ENCODE measurements around the gene WNK1.
"Not testable (repeated sequence)": the region's sequence is repeated elsewhere in the genome, so short reads cannot be mapped to it uniquely, and the experiment has no call there.

Gene WNK1

DNA sequence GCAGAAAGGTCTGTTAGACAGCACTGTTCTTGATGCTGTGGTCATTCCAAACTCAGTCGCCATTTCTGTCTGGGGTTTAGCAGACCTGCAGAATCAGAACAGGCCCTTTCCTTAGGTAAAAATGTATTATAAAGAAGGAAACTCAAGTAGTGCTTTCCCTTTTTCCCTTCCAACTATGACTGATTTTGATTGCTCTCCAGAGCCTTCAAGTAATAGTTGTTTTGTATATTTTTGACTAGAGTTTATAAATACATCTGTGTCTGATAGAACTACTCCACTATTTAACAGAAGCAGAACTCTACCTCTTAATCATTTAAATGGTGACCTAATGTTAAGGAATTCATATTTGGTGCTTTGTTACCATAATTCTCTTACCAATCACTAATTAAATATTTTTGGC is 74.0 kb downstream of the WNK1 start:
- peaks cover 34% of the 10 kb centered on the region for H3K36me3 ChIP-seq (replicated peaks)

GRCh38 chr12:828726-829395 is 76.5 kb downstream of the WNK1 start:
- DNase-seq (ENCODE audit: low spot score in 2 of 2), result no peak
- no peak overlapping the region for H3K4me3 ChIP-seq
- H3K27me3 ChIP-seq (ENCODE audit: low read depth), result no peaks in the 10 kb centered on the region
- peaks cover 7% of the 10 kb centered on the region for H3K4me1 ChIP-seq
- H3K36me3 ChIP-seq (replicated peaks), result peaks cover 36% of the 10 kb centered on the region
- in situ Hi-C loops (cut with MboI; ENCODE audit: low sequenced_read_pairs), result no loop called here
- H3K9me3 ChIP-seq, result no peaks in the 10 kb centered on the region

More for the DNA sequence above, 74.0 kb downstream of the WNK1 start:
- Histone ChIP-seq H3K4me1 (no peaks in the 10 kb centered on the region), H3K4me3 (no peak overlapping the region), H3K27me3 (ENCODE audit: low read depth) (no peaks in the 10 kb centered on the region), H3K9me3 (no peaks in the 10 kb centered on the region)
- in situ Hi-C loops (cut with MboI; ENCODE audit: low sequenced_read_pairs), result no loop called here
- no peak for DNase-seq (ENCODE audit: low spot score in 2 of 2)

- Histone ChIP-seq H3K27me3 (ENCODE audit: low read depth) (no peaks in the 10 kb centered on the region), H3K36me3 (replicated peaks) (peaks cover 38% of the 10 kb centered on the region), H3K9me3 (no peaks in the 10 kb centered on the region), H3K4me1 (peaks cover 12% of the 10 kb centered on the region), H3K4me3 (no peak overlapping the region)
- no peak for DNase-seq (ENCODE audit: low spot score in 2 of 2)
- in situ Hi-C loops (cut with MboI; ENCODE audit: low sequenced_read_pairs), result no loop called here
These were observed 77.9 kb downstream of the WNK1 start for GRCh38 chr12:830111-830867.

GRCh38 chr12:835754-836518 is 83.6 kb downstream of the WNK1 start:
- in situ Hi-C loops (cut with MboI; ENCODE audit: low sequenced_read_pairs), result no loop called here
- Histone ChIP-seq H3K9me3 (no peaks in the 10 kb centered on the region), H3K4me3 (no peak overlapping the region), H3K27me3 (ENCODE audit: low read depth) (no peaks in the 10 kb centered on the region), H3K4me1 (peaks cover 12% of the 10 kb centered on the region), H3K36me3 (replicated peaks) (peaks cover 8% of the 10 kb centered on the region)
- DNase-seq (ENCODE audit: low spot score in 2 of 2), result no peak

GRCh38 chr12:836952-837351 is 84.6 kb downstream of the WNK1 start:
- DNase-seq (ENCODE audit: low spot score in 2 of 2), result no peak
- peaks cover 12% of the 10 kb centered on the region for H3K4me1 ChIP-seq
- in situ Hi-C loops (cut with MboI; ENCODE audit: low sequenced_read_pairs), result no loop called here
- no peak overlapping the region for H3K4me3 ChIP-seq
- peaks cover 5% of the 10 kb centered on the region; the same call in 1 of the 2 replicates for H3K36me3 ChIP-seq (replicated peaks)
- no peaks in the 10 kb centered on the region for H3K9me3 ChIP-seq
- no peaks in the 10 kb centered on the region for H3K27me3 ChIP-seq (ENCODE audit: low read depth)

DNA sequence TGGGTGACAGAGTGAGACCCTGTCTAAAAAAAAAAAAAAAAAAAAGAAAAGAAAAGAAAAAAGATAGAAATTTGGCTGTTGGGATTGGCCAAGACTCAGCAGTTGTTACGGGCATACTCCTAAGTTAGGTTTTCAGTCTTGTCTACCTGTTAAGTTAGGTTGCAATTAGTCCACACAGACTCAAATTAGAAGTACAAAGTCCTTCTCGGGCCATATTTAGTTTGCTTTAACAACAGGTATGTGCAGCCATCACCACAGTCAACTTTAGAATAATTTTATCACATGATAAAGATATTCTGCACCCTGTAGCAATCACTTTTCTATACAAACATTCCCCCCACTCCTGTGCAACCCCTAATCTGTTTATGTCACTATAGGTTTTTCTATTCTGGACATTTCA is 85.2 kb downstream of the WNK1 start:
- DNase-seq (ENCODE audit: low spot score in 2 of 2), result no peak
- Histone ChIP-seq H3K4me3 (no peak overlapping the region), H3K4me1 (peaks cover 12% of the 10 kb centered on the region), H3K9me3 (no peaks in the 10 kb centered on the region), H3K36me3 (replicated peaks) (peaks cover 5% of the 10 kb centered on the region; the same call in 1 of the 2 replicates), H3K27me3 (ENCODE audit: low read depth) (no peaks in the 10 kb centered on the region)
- in situ Hi-C loops (cut with MboI; ENCODE audit: low sequenced_read_pairs), result no loop called here

- peaks cover 6% of the 10 kb centered on the region for H3K4me1 ChIP-seq
- H3K4me3 ChIP-seq, result no peak overlapping the region
- H3K27me3 ChIP-seq (ENCODE audit: low read depth), result no peaks in the 10 kb centered on the region
- no peaks in the 10 kb centered on the region for H3K36me3 ChIP-seq (replicated peaks)
- in situ Hi-C loops (cut with MboI; ENCODE audit: low sequenced_read_pairs), result no loop called here
- H3K9me3 ChIP-seq, result no peaks in the 10 kb centered on the region
- peak; percentile 70 to 84 for DNase-seq (ENCODE audit: low spot score in 2 of 2)
These were observed 91.2 kb downstream of the WNK1 start for GRCh38 chr12:843609-844008.

GRCh38 chr12:846421-846820 is 94.0 kb downstream of the WNK1 start:
- H3K4me1 ChIP-seq, result peaks cover 6% of the 10 kb centered on the region
- H3K27me3 ChIP-seq (ENCODE audit: low read depth), result no peaks in the 10 kb centered on the region
- no peaks in the 10 kb centered on the region for H3K36me3 ChIP-seq (replicated peaks)
- in situ Hi-C loops (cut with MboI; ENCODE audit: low sequenced_read_pairs), result no loop called here
- no peaks in the 10 kb centered on the region for H3K9me3 ChIP-seq
- H3K4me3 ChIP-seq, result no peak overlapping the region
- no peak for DNase-seq (ENCODE audit: low spot score in 2 of 2)

DNA sequence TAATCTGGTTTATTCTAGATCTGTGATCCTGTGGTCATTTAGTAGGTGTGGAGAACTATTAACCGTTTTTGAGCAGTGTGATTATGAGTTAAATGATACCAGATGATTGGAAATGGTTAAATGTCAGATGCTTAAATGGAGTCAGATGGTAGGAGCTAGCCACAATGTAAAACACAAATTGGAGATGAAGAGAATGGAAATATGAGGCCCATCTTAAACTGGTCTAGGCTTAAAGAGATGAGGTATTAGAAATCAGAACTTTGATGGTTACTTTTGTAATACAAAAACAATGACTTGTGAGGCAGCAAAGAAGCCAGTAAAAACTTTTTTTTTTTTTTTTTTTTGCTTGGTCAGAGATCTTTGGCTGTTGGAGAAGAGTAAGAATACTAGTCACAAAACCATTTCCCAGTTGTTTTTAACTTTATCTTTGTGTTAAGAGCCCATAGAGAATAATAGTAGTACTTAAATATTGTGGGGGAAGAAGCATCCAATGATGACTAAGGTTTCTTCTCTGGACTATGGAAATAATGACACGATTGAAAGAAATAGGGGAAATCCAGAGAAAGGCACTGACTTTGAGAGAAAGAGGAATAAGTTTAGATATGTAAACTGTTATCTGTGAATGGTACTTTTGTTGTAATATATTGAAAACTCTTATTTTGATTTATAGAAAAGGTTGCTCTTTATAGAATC is 95.9 kb downstream of the WNK1 start:
- no peak for DNase-seq (ENCODE audit: low spot score in 2 of 2)
- Histone ChIP-seq H3K36me3 (replicated peaks) (no peaks in the 10 kb centered on the region), H3K4me1 (peaks cover 5% of the 10 kb centered on the region), H3K4me3 (no peak overlapping the region), H3K9me3 (no peaks in the 10 kb centered on the region), H3K27me3 (ENCODE audit: low read depth) (no peaks in the 10 kb centered on the region)
- in situ Hi-C loops (cut with MboI; ENCODE audit: low sequenced_read_pairs), result no loop called here

DNA sequence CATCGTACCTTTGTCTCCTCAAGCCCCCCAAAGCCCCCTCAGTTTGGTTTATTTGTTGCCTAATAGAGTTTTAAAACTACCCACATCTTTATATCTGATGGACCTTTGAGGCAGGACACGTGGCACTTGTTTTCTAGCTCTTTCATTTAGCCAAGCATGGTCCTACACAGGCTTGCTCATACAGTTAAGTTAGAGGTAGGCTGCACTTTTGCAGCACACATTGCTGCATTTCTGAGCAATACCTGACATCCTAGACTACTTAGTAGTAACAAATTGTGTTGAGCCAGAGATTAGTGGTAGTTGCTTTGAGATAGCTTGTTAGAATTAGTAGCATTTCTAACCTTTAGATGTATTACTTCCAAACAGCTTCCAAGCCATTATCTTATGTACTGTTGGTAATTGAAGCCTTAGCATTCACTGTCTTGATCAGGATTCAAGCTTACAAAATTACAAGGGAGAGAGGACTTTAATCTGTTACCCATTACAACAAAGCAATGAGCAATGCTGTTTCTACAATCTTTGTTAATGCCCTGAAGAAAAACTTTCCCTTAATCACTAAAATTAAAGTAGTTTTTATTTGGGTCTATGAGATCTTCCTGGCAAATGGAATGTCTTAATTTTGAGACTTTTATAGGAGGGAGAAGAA is 96.6 kb downstream of the WNK1 start:
- in situ Hi-C loops (cut with MboI; ENCODE audit: low sequenced_read_pairs), result no loop called here
- Histone ChIP-seq H3K4me3 (no peak overlapping the region), H3K9me3 (no peaks in the 10 kb centered on the region), H3K4me1 (no peaks in the 10 kb centered on the region), H3K27me3 (ENCODE audit: low read depth) (no peaks in the 10 kb centered on the region), H3K36me3 (replicated peaks) (no peaks in the 10 kb centered on the region)
- no peak for DNase-seq (ENCODE audit: low spot score in 2 of 2)

GRCh38 chr12:849733-850437 is 97.5 kb downstream of the WNK1 start:
- H3K36me3 ChIP-seq (replicated peaks); DNase-seq (ENCODE audit: low spot score in 2 of 2); H3K4me3 ChIP-seq; H3K9me3 ChIP-seq; in situ Hi-C loops (cut with MboI; ENCODE audit: low sequenced_read_pairs); H3K27me3 ChIP-seq (ENCODE audit: low read depth); H3K4me1 ChIP-seq: not testable (repeated sequence)

GRCh38 chr12:851343-851742 is 99.0 kb downstream of the WNK1 start:
- Histone ChIP-seq H3K36me3 (replicated peaks) (no peaks in the 10 kb centered on the region), H3K4me1 (peaks cover 8% of the 10 kb centered on the region), H3K4me3 (no peak overlapping the region), H3K27me3 (ENCODE audit: low read depth) (no peaks in the 10 kb centered on the region), H3K9me3 (no peaks in the 10 kb centered on the region)
- no peak for DNase-seq (ENCODE audit: low spot score in 2 of 2)
- in situ Hi-C loops (cut with MboI; ENCODE audit: low sequenced_read_pairs), result no loop called here

GRCh38 chr12:851913-852312 is 99.5 kb downstream of the WNK1 start:
- peaks cover 8% of the 10 kb centered on the region for H3K4me1 ChIP-seq
- no peak for DNase-seq (ENCODE audit: low spot score in 2 of 2)
- in situ Hi-C loops (cut with MboI; ENCODE audit: low sequenced_read_pairs), result no loop called here
- 0 out of 2 replicates have a peak, but pooled peaks cover 2% of the 10 kb centered on the region for H3K36me3 ChIP-seq (replicated peaks)
- H3K9me3 ChIP-seq, result no peaks in the 10 kb centered on the region
- H3K27me3 ChIP-seq (ENCODE audit: low read depth), result no peaks in the 10 kb centered on the region
- no peak overlapping the region for H3K4me3 ChIP-seq

Measured in HAP-1 (cell line).